Measurements from ENCODE around the gene PSME4.
"Not testable (repeated sequence)": the region's sequence is repeated elsewhere in the genome, so short reads cannot be mapped to it uniquely, and the experiment has no call there.

PSME4 gene

DNA sequence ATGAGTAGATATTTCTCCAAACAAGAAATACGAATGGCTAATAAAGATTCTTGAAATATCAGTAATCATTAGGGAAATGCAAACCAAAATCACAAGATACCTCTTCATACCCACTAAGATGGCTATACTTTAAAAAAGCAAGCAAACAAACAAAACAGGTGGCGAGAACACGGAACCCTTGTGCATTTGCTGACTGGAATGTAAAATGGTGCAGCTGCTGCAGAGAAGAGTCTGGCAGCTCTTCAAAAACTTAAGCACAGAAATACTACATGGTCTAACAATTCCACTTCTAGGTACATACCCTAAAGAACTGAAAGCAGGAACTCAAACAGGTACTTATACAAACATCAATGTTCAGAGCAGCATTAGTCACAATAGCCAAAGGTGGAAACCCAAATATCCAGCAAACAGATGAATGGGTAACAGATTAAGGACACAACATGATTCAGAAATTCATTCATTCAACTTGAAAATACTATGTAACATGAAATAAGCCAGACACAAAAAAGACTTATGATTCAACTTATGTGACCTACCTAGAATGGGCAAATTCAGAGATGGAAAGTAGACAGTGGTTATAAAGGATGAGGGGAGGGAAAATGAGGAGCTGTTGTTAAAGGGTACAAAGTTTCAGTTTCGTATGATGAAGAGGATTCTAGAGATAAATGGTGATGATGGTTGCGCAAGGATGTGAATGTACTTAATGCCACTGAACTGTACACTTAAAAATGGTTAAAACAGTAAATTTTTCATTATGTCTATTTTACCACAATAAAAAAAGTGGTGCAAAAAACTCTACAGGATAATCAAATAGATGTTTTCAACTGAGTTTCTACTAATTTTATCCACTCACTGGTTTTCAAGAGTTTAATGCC lies 84.2 kb downstream of the PSME4 start:
- no peak for DNase-seq

DNA sequence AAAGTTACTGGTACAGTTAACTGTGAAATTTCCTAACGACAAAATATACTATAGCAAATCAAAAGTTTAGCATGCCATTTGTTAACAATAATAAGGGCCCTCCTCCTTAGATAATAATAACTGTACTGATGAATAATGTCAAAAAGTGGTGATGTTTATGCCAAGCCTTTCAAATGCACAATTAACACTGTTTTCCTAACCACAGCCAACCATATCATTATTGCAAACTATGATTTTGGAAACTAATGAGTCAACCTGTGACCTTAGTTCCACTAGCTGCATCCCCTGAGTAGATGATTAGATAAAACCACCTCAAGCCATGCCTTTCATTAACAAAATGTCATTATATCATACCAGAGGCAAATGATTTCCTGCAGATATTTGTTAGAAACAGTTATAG lies 85.9 kb downstream of the PSME4 start:
- DNase-seq = no peak

DNA sequence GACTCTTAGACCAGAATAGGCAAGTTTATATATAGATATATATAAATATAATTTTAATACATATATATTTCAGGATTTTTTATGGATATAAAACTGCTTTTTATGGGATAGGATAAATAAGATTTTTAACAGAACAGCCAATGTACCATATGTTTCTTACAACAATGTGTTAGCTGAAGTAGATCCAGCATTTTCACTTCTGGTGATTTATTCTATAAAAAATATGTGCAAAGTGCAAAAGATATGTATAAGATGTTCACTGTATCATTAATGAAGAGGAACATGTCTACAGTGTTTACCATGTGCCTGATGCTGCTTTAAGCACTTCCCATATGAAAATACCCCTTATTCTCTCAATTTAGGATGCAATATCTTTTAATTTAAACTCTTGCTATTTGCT lies 88.8 kb downstream of the PSME4 start:
- no peak for DNase-seq

DNA sequence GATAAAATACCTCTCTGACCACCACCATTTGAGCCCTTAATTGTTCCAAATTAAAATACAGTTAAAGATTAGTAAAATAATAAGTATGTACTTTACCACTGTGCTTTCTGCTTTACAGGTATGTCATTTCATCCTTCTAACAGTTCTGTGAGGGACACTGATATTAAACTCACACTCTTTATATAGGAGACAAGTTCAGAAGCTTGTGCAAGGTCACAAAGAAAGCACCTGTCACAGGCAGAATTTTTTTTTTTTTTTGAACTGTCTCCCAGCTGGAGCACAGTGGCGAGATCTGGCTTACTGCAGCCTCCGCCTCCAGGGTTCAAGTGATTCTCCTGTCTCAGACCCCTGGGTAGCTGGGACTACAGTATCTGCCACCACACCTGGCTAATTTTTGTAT lies 89.4 kb downstream of the PSME4 start:
- DNase-seq = no peak

DNA sequence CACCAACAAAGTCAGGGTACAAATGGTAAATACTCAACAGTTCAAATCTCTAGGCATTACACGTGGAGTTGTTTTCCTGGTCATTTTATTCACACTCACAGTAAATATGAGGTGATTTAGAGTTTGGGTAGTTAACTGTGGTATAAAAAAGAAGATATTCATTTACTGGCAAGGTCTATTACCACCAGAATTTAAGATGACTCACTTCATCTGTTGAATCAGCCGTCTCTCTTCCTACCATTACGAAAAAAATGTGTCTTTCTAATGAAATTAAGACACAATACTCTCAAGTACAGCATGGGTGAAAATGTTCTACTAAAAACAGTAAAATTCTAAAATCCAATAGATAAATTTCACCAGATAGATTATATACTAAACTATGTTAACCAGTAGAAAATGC lies 90.0 kb downstream of the PSME4 start:
- DNase-seq = no peak

DNA sequence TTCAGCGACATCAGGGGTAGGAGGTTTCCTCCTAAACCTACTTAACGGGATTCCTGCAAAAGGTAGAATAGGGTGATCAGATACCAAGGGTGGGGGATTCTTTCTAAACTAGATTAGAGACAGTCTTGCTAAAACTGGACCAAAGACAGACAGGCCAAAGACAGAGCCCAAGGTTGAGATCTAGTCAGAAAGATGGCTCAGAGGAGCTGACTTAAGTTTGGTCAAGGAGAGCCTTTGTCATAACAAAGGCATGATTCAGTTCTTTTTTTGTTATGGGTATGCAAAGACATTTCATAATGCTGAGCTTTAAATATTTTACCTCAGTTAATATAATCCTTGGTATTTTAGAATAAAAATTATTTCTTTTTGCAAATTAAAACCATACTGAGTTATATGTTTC lies 93.2 kb downstream of the PSME4 start:
- no peak for DNase-seq

DNA sequence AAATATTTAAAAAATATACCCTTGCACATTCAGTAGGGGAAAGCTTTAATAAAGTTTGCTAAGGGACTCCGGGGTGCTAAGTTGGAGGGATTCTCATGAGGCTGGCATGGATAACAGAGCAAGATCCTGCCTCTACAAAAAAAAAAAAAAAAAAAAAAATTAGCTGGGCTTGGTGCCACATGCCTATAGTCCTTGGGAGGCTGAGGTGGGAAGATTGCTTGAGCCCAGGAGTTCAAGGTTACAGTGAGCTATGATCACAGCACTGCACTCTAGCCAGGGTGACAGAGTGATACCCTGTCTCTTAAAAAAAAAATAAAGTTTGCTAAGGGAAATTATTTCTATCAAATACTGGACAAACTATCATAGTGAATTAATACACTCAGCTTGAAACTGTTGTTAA lies 93.7 kb downstream of the PSME4 start:
- no peak for DNase-seq

DNA sequence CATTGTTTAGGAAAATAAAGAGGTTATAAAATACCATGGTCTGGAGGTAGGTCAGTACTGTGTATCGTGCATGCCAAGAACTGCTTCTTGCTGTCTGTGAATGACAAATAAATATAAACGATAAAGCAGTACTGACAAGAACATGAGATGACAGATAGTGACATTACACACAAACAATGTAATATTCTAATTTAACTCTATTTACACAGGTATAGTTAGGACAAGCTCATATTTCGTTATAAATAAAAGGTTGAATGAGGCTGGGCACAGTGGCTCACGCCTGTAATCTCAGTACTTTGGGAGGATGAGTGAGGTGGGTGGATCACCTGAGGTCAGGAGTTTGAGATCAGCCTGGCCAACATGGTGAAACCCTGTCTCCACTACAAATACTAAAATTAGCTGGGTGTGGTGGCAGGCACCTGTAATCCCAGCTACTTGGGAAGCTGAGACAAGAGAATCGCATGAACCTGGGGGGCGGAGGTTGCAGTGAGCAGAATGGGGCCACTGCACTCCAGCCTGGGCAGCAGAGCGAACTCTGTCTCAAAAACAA lies 96.3 kb downstream of the PSME4 start:
- DNase-seq = no peak

DNA sequence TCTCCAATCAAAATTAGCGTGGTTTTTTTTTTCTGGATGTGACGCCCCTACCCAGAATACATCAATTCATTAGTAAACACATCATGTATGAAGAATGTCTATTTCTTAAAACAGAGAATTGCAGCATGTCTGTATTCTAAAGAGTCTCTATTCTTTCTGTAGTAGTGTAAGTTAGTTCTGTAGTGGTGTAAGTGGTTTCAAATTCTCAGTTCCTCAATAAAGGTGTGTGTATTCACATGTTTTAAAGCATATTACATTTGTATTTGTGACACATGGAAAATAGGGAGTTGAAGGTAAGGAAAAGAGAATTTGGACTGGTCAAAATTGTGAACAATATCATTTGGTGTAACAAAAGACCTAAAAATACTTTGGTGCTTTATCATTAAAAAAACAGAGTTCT lies 103.0 kb downstream of the PSME4 start:
- DNase-seq = no peak

DNA sequence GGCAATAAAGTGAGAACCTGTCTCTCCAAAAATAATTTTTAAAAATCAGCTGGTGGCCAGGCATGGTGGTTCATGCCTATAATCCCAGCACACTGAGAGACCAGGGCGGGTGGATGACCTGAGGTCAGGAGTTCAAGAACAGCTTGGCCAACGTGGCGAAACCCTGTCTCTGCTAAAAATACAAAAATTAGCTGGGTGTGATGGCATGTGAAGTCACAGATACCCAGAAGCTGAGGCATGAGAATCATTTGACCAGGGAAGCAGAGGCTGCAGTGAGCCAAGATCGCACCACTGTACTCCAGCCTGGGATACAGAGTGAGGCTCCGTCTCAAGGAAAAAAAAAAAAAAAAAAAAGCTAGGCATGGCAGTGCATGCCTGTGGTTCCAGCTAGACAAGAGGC lies 103.6 kb downstream of the PSME4 start:
- no peak for DNase-seq

DNA sequence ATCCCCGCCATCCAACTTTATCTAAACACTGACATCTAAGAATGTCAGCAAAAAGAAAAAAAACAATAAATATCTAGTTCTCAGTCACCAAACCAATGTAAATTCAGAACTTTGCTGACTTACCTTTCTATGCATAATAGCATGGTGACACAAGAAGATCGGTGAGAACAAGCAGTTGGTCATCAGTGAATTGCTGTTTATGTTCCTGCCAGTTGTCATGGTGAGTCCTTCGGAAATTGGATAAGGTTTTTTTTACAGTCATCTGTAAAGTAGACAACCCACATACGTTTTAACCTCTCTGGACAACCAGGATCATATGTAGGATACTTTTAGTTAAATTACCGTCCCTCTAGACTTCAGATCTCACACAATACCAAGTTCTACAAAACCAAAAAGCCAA lies 104.8 kb downstream of the PSME4 start:
- no peak for DNase-seq

DNA sequence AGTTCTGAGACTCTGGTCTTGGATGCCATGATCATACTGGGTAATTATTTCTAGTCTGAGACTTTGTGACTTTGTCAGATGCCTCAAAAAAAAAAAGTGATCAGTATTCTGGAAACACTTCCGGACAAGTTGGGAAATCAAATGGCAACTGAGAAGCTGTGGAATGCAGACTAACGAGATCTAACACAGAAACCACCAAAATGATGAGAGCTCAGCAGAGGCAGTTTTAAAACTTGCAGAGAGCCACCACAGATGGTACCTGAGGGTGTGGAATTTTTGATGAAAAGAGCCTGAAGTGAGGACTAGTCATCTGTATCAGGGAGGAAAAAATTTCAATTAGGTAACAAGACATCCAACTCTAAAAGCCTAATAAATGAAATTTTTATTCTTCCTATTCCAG lies 105.5 kb downstream of the PSME4 start:
- no peak for DNase-seq

DNA sequence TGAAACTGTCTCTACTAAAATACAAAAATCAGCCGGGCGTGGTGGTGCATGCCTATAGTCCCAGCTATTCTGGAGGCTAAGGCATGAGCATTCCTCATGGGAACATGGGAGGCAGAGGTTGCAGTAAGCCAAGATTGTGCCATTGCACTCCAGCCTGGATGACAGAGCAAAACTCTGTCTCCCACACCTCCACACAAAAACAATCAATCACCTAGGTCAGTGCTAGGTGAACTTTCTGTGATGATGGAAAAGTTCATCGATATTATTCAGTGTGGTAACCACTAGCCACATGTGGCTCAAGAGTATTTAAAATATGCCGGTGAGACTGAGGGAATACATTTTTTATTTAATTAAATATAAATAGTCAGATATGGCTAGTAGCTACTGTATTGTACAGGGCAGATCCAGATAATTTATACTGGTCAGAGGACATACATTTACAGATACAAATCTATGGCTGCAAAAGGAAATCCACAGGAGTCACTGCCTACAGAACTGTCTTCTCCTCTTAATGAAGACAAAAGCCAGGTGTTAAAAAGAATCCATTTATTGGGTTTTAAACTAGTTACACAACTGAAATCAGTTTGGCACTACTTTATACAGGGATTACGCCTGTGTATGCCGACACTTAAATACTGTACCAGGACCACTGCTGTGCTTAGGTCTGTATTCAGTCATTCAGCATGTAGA lies 107.1 kb downstream of the PSME4 start:
- DNase-seq = no peak

DNA sequence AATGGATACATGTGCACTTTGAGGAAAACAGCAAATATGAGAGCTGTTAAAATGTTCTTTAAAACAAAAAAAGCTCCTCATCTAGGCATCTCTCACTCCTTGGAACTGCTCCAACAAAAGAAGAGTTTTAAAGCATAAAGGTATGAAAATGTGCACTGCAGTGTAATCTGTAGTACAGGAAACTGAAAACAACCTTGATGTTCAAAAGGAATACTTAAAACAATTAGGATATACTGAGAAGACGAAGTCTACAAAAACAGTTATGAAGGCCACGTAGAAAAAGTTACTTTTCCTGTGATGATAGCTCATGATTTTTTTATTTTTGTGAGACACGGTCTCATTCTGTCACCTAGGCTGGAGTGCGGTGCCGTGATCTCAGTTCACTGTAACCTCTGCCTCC lies 109.0 kb downstream of the PSME4 start:
- no peak for DNase-seq

DNA sequence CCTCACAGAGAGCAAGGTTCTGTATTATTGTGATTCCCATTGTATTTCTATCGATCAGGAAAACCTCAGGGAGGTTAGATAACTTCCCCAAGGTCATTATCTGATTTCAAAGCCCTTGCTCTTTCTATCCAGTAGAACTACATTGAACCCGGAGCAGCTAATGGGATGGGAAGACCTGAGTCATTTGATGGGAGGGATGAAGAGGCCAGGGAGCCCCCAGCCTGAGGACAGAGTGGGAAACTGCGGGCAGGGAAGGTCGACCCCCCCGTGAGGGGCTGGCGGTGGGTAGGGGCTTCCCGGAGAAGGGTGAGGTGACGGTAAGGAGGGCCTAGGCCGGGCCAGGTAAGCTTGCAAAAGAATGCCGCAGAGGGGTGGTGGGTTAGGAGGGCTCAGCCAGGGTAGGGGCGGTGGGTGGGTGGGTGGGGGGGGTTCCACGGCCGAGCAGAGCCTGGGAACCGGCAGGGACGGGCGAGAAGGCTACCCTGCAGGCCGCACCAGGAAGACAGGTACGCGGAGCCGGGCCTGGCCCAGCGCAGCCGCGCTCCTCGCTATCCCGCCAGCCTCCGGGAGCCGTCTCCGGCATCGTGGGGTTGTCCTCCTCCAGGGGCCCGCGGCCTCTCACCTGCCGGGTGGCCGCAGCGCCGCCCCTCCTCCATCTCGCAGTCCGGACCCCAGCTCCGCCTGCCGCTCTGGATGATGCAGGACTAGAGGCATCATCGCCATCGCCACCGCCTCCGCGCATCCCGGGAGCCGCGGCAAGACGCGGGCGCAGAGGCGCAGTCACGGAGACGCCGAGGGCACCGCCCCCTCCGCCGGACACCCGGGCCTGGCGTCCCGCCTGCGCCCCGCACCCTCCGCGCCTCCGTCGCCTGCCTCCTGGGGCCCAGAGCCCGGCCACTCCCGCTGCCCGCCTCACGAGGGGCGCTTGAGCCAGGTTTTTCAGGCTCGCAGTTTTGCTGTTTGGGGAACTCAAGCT lies 111.3 kb downstream of the PSME4 start, which contains the start of gene GPR75:
GPR75 (minus strand) TSS at position 762 of the 976 bp plus-strand sequence. CDS start 5,211 bp downstream, outside the sequence.
- no peak for DNase-seq

DNA sequence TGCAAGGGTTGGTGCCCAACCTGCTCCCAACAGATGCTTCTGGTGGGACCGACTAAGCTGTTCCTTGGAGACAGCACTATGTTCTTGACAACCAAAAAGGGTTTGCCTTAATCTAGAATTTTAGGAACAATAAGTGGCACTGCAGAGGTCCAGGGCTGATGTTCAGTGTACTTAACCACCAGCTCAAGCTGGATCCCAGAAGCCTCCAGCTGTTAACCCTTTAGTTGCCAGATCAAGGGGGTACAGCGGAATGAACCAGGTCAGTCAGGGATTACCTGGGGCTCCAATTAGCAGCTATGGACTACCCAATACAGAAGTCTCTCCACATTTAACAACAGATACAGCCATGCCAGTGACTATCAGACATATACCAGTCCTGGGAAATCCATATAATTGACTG lies 114.5 kb downstream of the PSME4 start:
- DNase-seq = no peak

DNA sequence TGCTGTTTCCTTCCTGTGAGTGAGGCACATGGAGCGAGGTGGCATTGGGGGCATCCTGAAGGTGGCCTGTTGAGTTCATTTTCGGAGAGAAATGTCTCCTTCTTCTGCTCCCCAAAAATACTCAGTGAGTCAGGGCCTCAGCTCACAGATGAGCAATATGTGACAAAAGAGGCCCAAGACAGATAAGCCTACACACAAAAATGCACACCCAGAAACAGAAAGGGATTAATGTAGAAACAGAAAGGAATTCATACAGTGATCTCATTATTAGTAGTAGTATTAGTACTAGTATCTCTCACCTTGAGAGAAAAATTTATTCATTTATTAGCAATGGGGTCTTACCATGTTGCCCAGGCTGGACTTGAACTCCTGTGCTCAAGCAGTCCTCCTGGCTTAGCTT lies 116.1 kb downstream of the PSME4 start:
- DNase-seq = no peak

DNA sequence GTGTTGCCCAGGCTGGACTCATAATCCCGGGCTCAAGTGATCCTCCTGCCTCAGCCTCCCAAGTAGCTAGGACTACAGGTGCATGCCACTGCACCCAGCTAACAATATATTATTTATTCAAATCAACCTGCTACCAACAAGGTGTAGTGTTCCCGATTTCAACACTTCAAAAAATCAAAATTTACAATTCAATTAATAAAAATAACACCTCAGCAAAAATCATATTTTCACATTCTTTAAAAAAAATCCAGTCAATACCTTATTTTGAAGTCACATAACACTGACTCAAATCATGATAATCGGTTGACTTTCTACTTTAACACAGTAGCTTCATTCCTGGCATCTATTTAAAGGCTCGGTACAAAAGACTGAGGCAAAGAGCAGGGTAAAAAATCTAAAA lies 118.3 kb downstream of the PSME4 start:
- DNase-seq = no peak

DNA sequence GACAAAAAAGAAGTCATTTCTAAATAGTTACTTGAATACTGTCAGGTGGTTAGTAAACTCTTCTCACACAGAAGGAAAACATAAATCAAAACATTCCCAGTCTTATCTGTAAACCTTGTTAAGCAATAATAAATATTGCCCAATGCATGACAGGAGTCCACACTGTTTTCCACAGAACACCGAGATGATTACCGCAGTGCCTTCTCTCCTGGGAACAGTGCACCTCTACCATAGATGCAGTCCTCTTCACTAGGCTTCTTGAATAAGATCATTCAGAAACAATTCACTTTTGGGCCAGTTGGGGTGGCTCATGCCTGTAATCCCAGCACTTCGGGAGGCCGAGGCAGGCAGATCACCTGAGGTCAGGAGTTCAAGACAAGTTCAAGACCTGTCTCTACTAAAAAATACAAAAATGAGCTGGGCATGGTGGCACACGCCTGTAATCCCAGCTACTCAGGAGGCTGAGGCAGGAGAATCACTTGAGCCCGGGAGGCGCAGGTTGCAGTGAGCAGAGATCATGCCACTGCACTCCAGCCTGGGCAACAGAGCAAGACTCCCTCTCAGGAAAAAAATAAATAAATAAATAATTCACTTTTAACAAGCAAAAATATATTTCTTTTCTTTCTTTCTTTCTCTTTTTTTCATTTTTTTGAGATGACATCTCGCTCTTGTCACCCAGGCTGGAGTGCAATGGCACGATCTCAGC lies 119.6 kb downstream of the PSME4 start:
- not testable (repeated sequence) for DNase-seq

DNA sequence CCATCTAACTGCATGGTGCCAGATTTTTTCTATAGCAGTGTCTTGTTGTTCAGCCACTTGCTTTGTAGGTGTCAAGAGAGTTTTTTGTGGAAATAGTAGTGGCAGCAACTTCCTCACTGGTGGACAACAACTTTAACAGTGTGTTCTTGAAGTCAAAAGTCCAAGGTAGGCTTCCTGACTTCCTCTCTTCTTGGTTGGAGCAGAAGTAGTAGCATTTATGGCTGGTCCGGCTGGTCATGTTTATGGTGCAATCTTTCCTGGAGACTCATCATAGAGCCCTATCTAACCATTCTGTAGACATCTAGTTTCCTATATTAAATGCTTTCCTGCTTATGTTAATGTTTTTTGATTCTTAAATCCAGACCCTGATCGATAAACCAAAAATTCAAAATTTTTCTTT lies 122.7 kb downstream of the PSME4 start:
- no peak for DNase-seq

DNA sequence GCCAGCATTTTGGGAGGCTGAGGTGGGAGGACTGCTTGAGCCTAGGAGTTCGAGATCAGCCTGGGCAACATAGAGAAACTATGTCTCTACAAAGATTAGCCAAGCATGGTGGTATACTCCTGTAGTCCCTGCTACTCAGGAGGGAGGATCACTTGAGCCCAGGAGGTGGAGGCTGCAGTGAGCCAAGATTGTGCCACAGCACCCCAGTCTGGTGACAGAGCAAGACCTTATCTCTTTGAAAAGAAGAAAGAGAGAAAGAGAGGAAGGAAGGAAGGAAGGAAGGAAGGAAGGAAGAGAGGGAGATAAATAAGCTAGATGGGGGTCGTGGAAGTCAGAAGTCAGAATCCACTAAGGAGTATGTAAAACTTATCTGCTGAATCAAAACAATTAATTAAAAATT lies 127.2 kb downstream of the PSME4 start:
- DNase-seq = no peak

DNA sequence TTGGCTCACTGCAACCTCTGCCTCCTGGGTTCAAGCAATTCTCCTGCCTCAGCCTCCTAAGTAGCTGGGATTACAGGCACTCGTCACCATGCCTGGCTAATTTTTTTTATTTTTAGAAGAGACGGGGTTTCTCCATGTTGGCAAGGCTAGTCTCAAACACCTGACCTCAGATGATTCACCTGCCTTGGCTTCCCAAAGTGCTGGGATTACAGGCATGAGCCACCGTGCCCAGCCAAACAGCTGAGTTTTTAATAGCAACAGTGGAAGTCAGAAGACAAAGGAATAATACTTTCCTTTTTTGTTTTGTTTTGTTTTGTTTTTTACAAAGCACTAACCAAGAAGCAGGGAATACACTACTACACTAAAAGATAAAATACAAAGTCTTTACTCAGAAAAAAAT lies 127.9 kb downstream of the PSME4 start:
- DNase-seq = no peak

All from DMS153 (cell line).